Colon (tissue), 2 donors: ENCODE results near the gene CCM2.

Source experiments
- FAIRE-seq: peaks from 2 replicates; lab custom pipeline; 2012; peaks lifted over from hg19 to GRCh38; lab: Jason Lieb, UNC
- donor health status: control.
- donor health status: control.

The CCM2 gene

DNA sequence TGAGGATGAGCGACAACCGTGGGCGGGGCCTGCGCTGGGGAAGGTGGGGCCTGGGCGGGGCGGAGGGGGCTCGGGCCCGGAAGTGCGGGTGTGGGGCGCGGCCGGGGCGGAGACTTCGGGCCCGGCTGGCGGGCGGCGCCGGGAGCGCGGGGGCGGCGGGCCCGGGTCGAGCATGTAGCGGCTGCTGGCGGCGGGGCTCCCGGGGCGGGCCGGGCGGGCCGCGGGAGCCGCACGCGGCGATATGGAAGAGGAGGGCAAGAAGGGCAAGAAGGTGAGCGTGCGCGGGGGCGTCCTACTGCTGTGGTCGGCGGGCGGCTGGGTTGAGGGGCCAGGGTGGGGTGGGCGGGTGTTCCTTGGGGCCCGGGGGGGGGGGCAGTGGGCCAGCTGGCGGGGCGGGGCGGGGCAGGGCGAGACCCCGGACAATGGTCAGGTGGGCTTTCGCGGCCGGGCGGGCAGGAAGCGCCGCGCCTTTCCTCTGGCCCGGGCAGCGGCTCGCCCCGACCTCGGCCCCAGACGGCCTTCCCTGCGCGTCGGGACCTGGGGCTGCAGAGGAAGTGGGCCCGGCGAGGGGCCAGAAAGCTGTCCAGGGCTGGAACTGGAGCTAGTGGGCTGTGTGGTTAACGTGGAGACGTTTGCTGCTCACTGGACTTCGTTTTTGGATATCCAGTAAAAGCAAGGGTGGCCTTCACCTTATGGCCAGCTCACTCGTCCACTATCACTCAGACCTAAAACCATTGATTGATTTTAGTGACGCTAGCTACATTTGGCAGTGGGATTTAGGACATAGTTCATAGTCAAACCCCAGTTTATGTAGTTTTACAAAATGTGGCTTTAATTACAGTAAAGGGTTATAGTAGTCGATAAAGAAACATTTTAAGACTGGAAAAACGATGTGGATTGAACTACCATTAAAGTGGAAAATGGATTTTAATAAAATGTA, at the start of gene CCM2:
Gene CCM2 (plus strand): TSS at position 109 of the 940 bp plus-strand sequence. CDS start 133 bp downstream, at position 242.
- FAIRE-seq: no peak

DNA sequence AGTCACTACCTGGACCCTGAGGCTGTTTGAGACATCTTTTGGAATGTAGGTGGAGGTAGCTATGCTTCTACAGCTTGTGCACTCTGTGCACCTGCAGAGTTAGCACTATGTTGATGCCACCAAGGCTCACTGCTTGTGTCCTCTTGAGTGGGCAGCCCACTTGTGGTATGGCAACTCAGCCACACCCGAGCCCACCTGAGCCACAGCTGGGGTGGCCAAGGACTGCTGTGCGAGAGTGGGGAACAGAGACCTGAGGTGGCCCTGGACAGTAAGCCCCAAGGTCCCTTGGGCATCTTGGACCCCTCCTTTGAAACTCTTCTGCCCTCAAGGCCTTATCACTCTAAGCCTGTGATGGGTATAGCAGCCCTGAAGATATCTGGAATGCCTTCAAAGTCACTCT, 46.8 kb upstream of the CCM2 start:
- FAIRE-seq: no peak

DNA sequence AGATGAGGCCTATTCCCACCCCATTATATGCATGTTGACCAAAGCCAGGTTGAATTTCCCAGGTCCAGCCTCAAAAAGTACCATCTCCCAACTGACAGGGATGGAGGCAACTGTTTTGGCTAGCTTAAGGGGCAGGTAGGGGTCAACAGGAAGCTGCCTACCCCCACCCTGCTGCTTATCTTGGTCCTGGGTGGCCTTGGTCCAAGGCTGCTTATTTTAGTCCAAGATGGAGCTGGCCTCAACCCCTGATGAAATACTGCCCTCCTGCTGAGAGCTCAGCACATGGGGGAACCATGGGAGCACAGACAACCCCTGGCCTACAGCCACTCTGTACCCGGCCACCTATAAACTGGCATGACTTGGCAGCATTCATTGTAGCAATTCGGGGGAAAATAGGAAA, 44.3 kb upstream of the CCM2 start:
- no peak for FAIRE-seq

DNA sequence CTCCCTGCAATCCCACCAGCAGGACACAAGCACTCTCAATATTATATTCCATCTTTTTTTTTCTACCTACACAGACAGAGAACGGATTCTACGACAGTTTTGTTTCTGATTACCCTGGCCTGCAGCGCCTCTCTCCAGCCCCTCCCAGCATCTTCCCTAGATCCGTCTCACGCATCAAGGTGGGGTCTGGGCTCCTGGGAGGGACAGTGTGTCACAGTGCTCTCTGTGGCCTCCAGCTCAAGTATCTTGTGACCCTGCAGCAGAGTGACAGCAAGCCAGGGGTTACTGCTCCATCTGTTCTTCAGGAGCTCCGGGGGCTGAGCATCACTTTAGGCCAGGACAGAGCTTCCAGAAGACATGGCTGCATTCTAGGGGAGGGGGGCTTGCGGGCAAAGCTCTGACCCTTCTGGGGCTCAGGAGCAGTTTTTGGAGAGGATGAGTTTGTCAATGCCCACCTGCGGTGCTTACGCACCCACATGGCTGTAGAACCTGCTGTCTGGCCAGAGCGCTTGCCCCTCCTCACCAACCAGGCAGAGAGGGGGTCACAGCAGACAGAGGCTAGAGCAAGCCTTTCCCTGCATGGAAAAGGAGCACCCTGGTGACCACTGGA, 43.7 kb upstream of the CCM2 start:
- no peak for FAIRE-seq

DNA sequence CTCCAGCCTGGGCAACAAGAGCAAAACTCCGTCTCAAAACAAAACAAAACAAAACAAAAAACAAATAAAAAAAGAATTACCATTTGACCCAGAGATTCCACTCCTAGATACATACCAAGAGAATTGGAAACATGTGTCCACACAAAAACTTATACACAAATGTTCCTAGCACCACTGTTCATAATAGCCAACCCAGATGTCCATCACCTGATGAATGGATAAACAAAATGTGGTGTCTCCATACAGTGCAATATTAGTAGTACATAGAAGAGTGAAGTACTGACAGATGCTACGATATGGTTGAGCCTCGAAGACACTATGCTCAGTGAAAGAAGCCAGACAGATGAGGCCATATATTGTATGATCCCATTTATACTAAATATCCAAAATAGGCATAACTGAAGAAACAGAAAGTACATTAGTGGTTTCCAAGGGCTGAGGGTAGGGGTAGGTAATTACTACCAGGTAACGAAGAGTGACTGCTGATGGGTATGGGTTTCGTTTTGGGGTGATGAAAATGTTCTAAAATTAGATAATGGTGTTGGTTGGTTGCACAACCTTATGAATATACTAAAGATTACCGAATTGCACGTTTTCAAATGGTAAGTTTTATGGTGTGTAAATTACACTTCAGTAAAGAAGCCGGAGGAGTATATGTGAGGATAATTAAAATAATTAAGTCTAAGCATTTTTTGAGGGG, 41.2 kb upstream of the CCM2 start:
- FAIRE-seq: no peak

DNA sequence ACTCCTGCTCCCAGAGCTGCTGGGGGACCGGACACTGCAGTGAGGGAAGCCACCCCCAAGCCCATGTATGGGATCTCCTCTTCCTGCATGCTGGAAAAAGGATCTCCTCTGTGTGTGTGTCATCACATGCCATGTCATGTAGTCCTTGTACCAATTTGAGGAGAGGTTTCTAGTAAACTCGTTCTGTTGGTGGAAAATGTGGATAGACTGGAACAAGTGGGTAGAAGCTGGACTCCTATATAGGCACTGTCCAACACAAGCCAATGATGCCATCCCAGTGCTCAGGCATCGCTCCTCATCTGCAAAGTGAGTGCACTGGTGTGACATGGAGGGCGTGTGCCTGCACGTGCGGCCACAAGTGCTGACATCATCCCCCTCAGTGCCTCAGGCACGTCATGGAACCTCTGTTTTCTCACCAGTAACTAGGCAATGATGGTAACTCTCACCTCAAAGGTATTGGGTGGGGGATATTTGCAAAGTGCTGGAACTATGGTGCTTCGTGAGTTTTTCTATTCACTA, 40.5 kb upstream of the CCM2 start:
- FAIRE-seq: no peak

DNA sequence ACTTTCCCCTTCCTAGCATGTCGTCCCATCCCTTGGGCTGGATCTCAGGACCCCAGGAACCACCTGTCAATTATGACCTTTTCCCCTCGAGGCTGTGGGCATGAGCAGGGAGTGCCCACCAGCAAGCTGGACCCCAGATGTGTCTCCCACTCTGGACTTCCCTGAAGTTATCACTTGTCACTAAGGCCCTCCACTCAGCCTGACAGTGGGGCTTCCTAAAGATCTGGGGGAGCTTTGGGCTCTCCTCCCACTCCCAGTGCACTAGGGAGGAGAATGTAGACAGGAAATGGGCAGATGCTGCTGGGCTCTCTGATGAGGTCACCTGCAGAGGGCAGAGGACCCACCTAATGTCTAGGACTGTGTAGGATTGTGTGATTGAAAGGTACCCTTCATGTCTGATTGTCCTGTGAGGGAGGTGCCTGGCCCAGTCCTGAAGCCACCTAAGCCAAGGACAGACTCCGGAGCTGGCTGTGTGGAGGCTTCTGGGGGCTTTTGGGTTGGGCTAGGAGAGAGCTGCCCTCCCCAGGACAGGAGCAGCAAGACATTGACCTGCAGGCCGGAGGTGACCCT, 39.9 kb upstream of the CCM2 start:
- FAIRE-seq: no peak

DNA sequence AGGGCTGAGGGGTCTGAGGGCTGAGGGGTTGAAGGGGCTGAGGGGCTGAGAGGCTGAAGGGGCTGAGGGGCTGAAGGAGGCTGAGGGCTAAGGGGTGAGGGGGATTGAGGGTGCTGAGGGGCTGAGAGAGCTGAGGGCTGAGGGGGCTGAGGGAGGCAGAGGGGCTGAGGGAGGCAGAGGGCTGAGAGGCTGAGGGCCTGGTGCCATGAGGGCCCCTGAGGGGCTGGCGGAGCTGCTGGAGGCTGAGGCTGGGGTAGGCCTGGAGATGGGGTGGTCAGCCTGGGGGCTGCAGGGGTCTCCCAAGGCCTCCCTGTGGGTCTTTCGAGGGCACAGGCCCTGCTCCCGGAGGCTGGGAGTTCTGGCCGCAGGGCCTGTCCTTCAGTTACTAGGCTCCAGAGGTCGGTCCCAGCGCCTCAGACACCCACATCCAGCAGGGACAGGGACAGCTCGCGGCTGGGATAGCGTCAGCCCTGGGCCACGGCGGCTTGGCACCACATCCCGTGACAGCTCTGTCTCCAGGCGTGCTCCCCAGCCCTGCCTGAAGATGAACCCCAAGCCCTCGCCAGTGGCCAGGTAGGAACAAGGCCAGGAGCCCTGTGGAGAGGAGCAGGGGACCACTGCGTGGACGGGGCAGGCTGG, 38.0 kb upstream of the CCM2 start:
- no peak for FAIRE-seq

DNA sequence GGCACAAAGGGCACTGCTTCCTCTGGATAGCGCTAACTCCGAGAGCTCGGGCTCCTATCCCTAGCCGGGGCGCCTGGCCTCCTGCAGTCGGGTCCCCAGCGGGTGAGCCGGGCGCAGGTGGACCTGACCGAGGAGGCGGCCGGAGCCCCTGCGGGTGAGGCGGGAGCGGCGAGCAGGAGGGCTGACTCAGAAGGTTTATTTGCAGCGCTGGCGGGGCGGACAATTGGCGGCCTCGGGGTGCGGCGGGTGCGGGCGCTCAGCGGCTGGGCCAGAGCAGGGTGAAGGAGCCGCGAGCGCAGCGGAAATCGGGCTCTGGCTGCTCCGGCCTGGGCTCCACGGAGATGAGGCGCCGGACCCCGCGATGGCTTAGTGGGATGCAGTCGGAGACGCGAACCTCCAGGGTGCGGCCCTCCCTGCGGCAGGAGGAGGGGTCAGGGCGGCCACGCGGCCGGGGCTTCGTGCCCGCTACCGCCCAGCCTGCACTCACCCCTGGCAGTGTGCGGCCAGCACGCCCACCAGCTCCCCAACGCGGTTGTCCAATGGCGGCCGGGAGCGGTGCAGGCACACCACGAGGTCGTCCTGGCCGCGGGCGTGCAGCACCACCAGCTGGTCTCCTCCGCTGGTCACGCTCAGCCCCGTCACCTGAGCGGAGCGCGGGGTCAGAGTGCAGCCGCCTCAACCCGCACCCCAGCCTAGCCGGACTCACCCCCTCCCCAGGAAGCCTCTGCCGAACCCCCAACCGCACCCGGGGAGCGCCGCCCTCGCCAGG, 37.3 kb upstream of the CCM2 start:
- FAIRE-seq: no peak

DNA sequence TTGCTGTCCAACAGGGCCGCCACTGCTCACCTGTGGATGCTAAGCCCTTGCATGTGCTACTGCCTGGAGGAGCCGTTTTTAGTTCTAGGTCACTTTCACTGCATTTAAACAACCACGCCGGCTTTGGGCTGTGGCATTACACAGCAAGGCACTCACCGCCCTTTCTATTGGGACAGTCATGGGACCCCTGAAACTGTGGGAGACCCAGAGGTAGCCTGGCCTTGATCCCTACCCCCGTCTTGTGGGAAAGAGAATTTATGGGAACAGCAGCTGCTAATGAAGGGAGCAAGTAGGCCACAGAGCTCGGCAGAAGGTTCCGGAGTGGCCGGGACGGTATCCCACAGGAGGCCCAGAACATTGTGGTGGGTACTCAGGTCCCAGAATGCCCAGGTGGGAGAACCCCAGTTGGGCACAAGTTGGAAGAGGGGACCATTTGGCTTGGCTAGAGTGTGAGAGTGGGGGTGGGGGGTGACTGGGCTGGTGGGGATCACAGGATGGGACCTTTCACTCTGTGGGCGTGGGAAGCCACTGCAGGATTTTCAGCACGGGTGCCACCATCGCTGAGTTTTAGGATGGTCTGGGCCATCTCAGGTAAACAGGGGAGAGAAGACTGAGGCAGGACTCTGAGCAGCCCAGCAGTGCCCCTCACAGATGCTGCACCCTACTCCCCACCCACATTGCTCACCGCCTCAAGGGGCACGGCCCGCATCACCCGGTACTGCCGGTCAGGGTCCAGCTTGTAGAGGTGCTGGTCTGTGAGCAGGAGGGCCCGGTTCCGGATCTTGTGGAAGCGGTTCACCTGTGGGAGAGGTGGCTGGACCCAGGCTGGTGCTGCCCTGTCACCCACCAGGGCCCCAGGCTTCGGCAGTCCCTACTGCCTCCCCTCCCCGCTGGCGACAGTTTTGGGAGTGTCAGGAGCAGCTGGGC, 36.4 kb upstream of the CCM2 start:
- FAIRE-seq: no peak

DNA sequence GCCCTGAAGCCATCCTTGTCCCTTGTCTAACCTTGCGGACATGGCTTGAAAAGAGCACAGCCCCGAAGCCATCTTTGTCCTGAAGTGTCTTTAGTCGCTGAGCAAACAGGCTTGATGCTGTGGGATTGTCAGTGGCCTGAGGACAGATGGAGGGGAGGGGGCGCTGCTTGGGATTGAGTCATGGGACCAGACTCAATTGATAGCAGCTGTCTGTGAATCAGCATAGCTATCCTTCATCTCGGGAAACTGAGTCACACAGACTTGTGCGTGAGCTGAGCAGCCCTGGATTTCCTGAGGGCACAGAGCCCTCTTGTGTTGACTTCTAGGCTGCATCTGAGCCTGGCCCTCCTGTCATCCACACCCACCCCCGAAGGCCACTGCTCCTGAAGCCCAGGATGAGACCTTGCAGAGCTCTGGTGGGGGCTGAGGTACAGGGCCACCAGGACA, 35.6 kb upstream of the CCM2 start:
- no peak for FAIRE-seq

DNA sequence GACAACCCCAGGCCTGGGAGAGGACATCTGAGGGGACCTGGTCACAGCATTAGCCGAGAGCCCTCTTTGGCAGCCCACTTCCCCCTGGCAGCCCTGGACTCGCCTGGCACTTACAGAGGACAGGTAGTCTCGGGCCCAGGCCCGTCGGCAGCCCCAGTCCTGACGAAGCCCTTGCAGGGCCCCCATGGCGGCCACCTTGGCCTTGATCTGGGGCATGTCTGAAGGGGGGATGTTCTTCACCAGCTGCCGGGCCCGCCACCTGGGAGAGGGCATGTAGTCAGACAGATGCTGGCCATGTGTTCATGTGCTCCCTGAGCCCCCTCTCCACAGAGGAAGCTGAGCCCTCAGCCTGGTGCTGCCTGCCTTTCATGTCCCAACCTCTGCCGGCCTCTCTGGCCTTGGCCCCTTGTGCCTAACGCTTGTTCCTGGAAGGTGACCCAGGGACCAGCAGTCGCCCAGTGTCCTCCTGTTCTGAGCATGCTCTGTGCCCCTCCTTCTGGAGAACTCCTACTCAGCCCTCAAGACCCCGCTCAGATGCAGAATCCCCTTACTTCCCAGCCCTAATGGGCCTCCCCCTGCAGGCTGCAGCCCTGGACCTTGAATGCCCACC, 35.1 kb upstream of the CCM2 start:
- no peak for FAIRE-seq

DNA sequence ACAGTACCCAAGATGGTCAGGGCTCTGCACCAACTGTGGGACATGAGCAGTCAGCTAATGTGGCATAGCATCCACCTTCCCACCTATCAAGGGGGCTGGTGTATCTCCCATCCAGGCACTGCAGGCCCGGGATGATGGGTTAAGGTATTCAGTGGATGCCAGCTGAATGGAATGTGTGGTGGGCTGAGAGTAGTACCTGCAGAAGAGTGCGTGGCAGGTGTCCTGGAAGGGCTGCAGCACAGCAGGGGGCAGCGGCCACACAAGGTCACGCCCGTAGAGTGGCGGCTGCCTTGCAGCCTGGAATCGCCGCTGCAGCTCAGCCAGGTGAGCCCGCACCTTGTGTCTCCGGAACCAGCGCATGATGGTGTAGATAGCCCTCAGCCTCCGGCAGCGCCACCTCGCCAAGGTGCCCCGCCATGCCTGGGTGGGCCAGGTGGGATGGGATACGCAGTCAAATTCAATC, 34.5 kb upstream of the CCM2 start:
- FAIRE-seq: no peak

DNA sequence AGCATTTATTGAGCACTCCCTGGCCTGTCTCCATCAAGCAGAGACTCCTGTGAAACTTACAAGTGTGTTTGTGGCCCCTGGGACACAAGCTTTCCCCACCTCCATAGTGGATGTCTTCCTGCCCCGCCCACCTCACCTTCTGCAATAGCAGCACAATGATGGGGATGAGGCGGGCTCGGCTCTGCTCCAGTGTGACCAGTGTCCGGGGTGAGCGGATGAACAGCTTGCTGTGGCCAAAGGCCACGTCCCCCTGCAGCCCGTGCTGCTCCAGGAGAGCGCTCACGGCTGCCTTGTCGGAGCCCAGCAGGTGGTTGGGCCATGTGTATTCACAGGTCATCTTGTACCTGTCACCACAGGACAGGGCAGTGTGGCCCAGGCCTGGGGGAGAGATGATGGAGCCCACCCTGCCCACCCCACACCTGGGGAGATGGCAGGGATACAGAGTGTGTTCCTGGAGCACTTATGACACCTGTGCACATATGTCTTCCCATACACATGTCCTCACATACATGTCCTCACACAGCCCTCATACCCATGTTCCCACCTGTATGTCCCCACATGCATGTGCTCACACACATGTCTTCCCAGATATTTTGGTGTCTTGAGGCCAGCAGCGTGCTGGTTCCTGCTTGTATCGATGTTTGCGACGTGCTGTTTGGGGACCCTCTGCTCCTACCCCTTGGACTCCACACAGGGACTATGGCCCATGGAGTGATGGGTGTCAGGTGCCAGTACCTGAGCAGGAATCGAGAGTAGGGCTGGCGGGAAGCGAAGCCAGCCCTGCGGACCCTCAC, 33.9 kb upstream of the CCM2 start:
- no peak for FAIRE-seq

DNA sequence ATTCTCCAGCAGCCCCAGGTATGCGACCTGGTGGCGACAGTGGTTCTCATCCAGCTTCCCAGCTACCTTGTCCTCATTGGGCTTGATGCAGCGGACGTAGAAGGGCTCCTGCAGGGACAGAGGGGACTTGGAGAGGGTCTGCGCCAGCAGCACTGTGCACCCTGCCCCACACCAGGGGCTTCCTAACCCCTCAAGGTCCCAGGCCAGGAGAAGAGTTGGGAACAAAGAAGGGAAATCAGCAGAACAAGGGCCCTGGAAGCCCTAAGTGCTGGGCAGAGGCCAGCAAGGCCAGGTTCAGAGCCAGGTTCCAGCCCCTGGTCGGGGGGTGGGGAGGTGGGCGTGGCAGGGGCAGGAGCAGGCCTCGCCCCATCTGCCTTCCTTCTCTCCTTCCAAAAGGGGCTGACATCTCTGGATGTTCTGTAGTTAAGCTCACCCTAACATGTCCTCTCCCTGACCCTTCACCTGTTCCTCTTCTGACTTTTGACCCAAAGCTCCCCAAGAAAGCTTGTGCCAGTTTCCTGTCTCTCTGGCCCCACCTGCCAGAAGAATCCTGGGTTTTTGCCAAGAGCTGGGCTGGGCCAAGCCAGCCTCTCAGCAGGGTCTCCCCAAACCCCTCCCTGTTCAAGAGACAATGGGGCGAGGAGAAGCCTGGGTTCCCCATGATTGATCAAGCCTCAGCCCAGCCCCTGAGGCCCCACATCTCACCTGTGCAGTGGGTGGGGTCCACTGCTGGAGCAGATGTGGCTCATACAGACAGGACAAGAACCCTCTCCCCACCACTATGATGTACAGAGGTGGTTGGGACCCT, 33.1 kb upstream of the CCM2 start:
- FAIRE-seq: no peak

DNA sequence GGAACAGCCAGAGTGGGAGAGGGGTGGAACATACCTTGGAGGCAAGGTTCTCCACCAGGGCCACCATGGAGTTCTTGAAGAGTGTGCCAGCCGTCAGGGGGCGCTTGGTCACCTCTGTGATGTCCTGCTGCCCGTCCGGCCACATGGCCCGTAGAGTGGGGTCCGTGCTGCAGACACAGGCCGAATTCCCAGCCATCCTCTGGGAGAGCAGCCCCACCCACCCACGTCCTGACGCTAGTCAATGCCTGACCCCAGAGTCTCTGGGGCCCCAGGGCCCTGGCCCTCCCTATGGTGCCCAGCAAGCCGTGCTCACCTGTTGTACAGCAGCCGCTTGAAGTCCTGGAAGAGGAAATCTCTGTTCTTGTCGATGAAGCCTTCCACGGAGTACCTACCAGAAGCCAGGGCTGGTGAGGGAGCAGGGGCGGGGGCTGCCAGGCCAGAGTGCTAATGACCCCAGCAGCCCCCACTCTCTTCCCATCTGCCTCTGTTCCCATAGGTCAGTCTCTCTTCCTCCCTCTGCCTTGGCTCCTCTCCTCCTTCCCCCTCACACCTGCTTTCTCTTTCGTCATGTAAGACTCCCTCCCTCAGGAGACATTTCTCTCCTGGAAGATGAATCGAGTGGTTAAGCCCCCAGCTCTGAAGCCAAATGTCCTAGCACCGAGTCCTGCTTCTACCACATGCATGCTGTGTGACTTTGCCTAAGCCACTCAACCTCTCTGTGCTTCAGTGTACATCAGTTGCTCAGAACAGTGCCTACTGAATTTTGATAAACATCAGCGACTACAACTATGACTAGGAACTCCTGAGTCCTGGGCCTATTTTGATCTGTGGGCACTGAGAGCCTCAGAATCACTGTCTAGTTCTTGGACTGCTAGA, 32.2 kb upstream of the CCM2 start:
- no peak for FAIRE-seq
